NCI-H2196 treated with DMSO at 0.1 percent for 48 hours (cell line): Measurements from ENCODE around the gene IGSF9B.

Experiments used
- DNase-seq: peaks from one replicate; lab custom pipeline; 2025; ENCODE audit not compliant: unreplicated experiment; lab: John Stamatoyannopoulos, UW

Gene IGSF9B

DNA sequence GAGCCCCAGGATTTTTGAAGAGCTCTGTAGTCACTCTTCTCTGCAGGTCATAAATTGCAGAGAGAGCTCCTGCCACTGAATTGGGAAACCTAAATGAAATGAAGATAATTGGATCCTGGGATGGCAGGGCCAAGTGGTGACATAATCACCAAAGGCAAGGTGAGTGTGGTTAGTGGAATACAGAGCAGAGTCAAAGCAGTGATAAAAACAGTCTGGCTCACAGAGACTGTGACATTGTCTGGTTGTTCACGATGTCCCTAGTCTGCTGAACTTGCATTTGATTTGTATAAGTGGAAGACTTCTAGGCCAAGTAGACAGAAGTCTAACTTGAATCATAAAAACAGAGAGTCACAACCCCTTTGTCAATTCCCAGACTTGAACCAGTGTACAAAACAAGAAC lies 84.6 kb downstream of the IGSF9B start:
- no peak for DNase-seq

DNA sequence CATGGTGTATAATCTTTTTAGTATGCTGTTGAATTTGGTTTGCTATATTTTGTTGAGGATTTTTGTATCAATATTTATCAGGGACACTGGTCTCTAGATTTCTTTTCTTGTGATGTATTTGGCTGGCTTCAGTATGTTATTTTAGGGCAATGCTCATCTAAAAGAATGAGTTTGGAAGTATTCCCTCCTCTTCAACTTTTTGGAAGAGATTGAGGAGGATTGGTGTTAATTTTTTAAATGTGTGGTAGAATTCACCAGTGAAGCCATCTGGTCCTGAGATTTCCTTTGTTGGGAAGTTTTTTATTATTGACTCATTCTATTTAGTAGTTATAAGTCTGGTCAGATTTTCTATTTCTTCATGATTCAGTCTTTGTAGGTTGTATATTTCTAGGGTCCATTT lies 89.3 kb downstream of the IGSF9B start:
- DNase-seq = no peak

DNA sequence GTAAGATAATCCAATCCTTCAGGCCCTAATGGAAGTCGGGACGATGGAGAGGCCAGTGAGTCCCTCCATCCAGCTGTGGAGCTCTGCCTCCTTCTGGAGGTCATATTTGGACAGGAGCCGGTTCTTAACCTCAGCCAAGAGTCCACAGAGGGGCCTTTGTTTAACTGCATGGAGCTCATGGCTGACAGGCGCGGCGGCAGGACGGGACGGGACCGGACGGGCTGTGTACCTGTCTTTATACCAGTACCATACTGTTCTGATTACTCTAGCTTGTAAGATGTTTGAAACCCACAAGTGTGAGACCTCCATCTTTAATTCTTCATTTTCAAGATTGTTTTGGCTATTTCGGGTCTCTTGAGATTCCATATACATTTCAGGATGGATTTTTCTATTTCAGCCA lies 91.3 kb downstream of the IGSF9B start:
- DNase-seq = no peak

DNA sequence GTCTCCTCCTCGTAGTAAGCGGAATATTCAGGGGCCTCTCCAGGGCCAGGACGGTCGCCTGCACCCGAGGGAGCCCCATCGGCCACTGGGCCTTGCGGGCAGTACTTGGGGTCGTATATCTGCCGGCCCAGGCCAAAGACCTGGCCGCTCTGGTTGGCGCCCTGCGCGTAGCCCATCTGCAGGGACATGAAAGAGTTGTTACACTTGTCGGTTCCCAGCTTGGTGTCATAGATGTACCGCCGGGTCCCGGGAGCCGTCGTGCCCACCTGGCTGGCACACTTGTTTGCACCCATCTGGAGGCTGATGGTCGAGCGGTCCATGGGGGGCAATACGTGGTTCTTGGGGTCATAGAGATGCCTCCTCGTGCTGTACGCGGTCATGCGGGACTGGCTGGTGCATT lies 92.0 kb downstream of the IGSF9B start:
- no peak for DNase-seq

DNA sequence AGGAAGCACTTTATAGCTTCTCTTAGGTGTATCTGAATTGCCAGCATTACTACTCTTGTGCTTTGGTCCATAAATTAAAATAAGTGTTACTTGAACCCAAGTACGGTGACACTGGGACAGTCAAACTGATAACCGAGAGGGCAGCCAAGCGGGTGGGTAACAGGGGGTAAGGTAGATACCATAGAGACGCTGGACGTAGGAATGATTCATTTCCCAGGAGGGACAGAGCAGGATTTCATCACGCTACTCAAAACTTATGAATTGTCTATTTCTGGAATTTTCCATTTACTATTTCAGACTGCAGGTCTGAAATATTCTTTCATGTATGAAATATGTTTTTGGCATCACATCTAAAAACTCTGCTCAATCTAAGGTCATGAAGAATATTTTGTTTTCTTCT lies 96.6 kb downstream of the IGSF9B start:
- no peak for DNase-seq
